C4-2B (cell line): Measurements from ENCODE around the gene SPTBN4.

Experiments used
- H3K27ac ChIP-seq: fragments of 450-650 bp; 2 replicates; pipeline ENCODE4 v1.5.1; 2017
- CTCF ChIP-seq: fragments of 450-650 bp; conservative IDR thresholded peaks from 2 replicates; pipeline ENCODE4 v1.5.1; 2017; ENCODE audit warnings: mild to moderate bottlenecking
- ZFX ChIP-seq: fragments of 450-650 bp; IDR thresholded peaks from 2 replicates; pipeline ENCODE4 v1.6.1; 2017

The SPTBN4 gene

GRCh38 chr19:40464059-40465024, 2.5 kb upstream of the SPTBN4 start:
- TF ChIP-seq CTCF = peak; percentile 86
- no peak for TF ChIP-seq ZFX
- peak overlapping the region; percentile 90 for H3K27ac ChIP-seq

GRCh38 chr19:40465025-40465556, 1.7 kb upstream of the SPTBN4 start:
- TF ChIP-seq ZFX (0 out of 2 replicates have a peak, but pooled peaks have one; percentile 31), CTCF (no peak)
- peak overlapping the region; percentile 90 for H3K27ac ChIP-seq

GRCh38 chr19:40465557-40466218, 1.1 kb upstream of the SPTBN4 start, which contains the start of gene BLVRB:
Gene BLVRB (minus strand): TSS chr19:40465745. CDS start chr19:40465688, 57 bp downstream.
- TF ChIP-seq CTCF = no peak
- TF ChIP-seq ZFX = no peak; the same call in 1 of the 2 replicates
- H3K27ac ChIP-seq = peak within 1 kb of the TSS; percentile 90

GRCh38 chr19:40466219-40466984, 399 bp upstream of the SPTBN4 start:
- H3K27ac ChIP-seq = peak overlapping the region; percentile 90
- no peak for TF ChIP-seq ZFX
- no peak for TF ChIP-seq CTCF

- TF ChIP-seq CTCF = no peak
- TF ChIP-seq ZFX = no peak
- H3K27ac ChIP-seq = no peak overlapping the region
These were observed 2.2 kb downstream of the SPTBN4 start for GRCh38 chr19:40469011-40469410.

GRCh38 chr19:40471111-40471510, 4.3 kb downstream of the SPTBN4 start:
- no peak overlapping the region for H3K27ac ChIP-seq
- TF ChIP-seq ZFX (no peak), CTCF (no peak)
